Measurements from ENCODE around the gene TNC. TPM values are rescaled to one million over a fixed set of nuclear protein-coding genes. Genes with fewer than 3 reads are reported as not detected.

Gene TNC
- total and polyA plus RNA-seq, 8 donors = 0.31 to 12.5 (median 1.4) TPM

DNA sequence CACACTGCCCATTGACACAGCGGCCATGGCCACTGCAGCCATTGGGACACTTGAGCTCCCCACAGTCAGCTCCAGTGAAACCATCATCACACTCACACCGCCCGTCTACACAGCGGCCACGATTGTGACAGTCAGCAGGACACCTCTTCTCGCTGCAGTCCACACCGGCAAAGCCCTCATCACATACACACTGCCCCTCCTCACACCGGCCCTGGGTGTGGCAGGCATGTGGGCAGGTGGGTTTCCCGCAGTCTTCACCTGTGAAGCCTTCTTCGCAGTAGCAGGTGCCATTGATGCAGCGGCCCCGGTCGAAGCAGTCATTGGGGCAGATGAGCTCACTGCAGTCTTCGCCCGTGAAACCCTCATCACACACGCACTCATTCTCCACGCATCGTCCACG lies 31.5 kb downstream of the TNC start:
- H3K9me3 ChIP-seq = no peaks in the 10 kb centered on the region
- ATAC-seq (no peak), DNase-seq (no peak), FAIRE-seq (no peak)
- no peak overlapping the region for H3K27ac ChIP-seq
- no peaks in the 10 kb centered on the region for H3K36me3 ChIP-seq
- intact Hi-C loops (cut with DNase I) = no loop called here
- 83 to 89% methylated on average over 19 of the region's 19 CpGs for WGBS, 2 donors
- H3K4me3 ChIP-seq = no peak overlapping the region
- H3K4me1 ChIP-seq = no peaks in the 10 kb centered on the region
- TF ChIP-seq CTCF (IDR thresholded peaks at IDR 0.05) = no peak
- no peaks in the 10 kb centered on the region for H3K27me3 ChIP-seq

- ATAC-seq = no peak
- no peaks in the 10 kb centered on the region for H3K9me3 ChIP-seq
- intact Hi-C loops (cut with DNase I) = no loop called here
Observed at GRCh38 chr9:115085773-115086377, 32.1 kb downstream of the TNC start.

GRCh38 chr9:115084709-115085108 lies 33.2 kb downstream of the TNC start:
- FAIRE-seq (no peak), ATAC-seq (no peak), DNase-seq (no peak)
- no peak overlapping the region for H3K27ac ChIP-seq
- no peak overlapping the region for H3K4me3 ChIP-seq
- H3K27me3 ChIP-seq = no peaks in the 10 kb centered on the region
- no peak for TF ChIP-seq CTCF (IDR thresholded peaks at IDR 0.05)
- H3K9me3 ChIP-seq = no peaks in the 10 kb centered on the region
- no peaks in the 10 kb centered on the region for H3K4me1 ChIP-seq
- H3K36me3 ChIP-seq = no peaks in the 10 kb centered on the region
- 69 to 78% methylated on average over 3 of the region's 3 CpGs for WGBS, 2 donors
- intact Hi-C loops (cut with DNase I) = no loop called here

More at GRCh38 chr9:115085773-115086377, 32.1 kb downstream of the TNC start:
- Histone ChIP-seq H3K4me3 (no peak overlapping the region), H3K36me3 (no peaks in the 10 kb centered on the region), H3K27me3 (no peaks in the 10 kb centered on the region), H3K4me1 (no peaks in the 10 kb centered on the region), H3K27ac (no peak overlapping the region)
- no peak for DNase-seq
- TF ChIP-seq CTCF (IDR thresholded peaks at IDR 0.05) = no peak
- 77 to 81% methylated on average over 22 of the region's 22 CpGs for WGBS, 2 donors
- no peak for FAIRE-seq

- H3K36me3 ChIP-seq = no peaks in the 10 kb centered on the region
- 57 to 71% methylated on average over 12 of the region's 12 CpGs for WGBS, 2 donors
- TF ChIP-seq CTCF (IDR thresholded peaks at IDR 0.05) = no peak
- H3K4me3 ChIP-seq = no peak overlapping the region
- no peak for DNase-seq
- H3K27me3 ChIP-seq = no peaks in the 10 kb centered on the region
- no peak overlapping the region for H3K27ac ChIP-seq
- no peaks in the 10 kb centered on the region for H3K4me1 ChIP-seq
- intact Hi-C loops (cut with DNase I) = no loop called here
- FAIRE-seq = no peak
- no peak for ATAC-seq
- H3K9me3 ChIP-seq = no peaks in the 10 kb centered on the region
Observed at GRCh38 chr9:115084157-115084556, 33.8 kb downstream of the TNC start.

DNA sequence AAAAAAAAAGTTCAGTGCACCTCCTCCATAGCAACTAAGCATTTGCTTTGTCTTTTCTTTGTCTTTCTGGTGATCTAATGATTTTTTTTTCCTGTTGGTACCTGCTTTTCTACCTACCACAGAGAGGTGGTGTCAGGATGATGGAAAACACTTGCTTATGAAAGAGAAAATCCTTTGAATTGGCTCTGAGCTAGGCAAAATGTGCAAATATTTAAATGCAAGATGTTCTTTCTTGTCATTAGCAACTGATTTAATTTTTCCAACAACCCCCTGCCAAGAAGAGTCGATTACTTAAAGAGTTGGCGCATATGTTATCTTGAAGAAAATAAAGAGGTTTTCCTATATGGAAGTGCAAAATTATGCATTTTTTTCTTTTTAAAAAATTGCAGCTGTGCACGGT lies 37.7 kb downstream of the TNC start:
- Histone ChIP-seq H3K36me3 (no peaks in the 10 kb centered on the region), H3K4me1 (no peaks in the 10 kb centered on the region), H3K4me3 (no peak overlapping the region), H3K27ac (no peak overlapping the region), H3K27me3 (no peaks in the 10 kb centered on the region), H3K9me3 (no peaks in the 10 kb centered on the region)
- ATAC-seq (no peak), FAIRE-seq (no peak), DNase-seq (no peak)
- TF ChIP-seq CTCF (IDR thresholded peaks at IDR 0.05) = no peak
- 80 to 86% methylated on average over 3 of the region's 3 CpGs for WGBS, 2 donors
- intact Hi-C loops (cut with DNase I) = no loop called here

Data from pancreas (tissue), 10 donors.